GM18907 (cell line): ENCODE results near the gene SEPTIN7.
A peak's percentile ranks its signal among the peaks of the same experiment; 100 is the strongest.

ENCODE experiments used
- ATAC-seq: cut with Tn5 transposase; IDR thresholded peaks from one replicate; pipeline ENCODE4 v1.9.1; 2021; ENCODE audit warnings: mild to moderate bottlenecking, moderate library complexity; ENCODE audit not compliant: unreplicated experiment

The SEPTIN7 gene

DNA sequence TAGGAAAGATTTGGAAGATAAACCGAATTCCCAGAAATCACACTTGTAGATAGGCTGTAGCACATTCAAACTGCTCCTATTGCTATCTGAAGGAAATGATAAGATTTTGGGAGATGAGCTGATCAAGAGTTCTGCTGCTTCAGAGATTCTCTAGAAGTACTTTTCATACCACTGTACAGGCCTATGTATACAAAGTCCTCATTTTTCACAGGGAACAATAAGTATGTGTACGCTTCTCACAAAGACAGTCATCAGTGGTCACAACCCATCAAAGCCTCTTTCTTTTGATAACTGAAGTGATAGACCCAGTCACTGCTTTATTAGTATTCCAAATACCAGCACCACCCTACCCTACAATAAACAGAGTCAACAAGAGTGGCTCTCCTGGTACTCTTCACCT lies 15.6 kb upstream of the SEPTIN7 start:
- no peak for ATAC-seq

DNA sequence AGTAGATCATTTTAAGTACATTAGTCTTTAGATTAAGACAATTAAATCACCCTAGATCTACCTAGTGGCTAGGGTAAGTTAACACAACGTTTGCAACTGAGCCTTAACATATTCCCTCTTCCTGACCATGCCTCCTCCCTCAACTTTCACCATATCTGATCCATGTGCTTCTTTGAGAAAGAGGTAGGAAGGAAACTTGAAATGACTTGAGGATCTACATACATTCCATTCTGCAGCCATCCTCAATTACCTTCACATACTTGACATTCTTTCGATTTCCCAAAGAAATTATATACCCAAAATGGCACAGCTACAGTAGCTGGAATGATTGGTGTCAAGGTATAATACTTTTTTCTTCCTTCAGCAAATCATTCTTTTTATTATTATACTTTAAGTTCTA lies 12.9 kb upstream of the SEPTIN7 start:
- no peak for ATAC-seq

DNA sequence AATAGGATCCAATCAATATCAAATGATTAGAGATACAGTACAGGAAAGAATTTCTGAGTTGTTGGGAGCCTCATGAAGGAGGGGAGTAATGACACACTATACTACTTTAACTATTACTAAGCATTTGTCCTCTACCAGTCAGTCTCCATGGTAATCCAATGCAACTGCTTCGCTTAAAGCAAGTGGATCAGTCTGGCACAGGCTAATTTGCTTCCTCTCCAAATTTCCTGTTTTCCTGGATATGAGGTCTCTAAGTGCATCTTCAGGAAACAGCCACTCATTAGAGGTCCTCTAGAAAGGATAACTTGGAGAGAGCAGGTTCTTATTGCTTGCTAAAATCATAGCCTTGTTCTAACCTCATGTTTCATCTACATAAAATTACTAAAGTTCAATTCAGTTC lies 8.4 kb upstream of the SEPTIN7 start:
- ATAC-seq: no peak

DNA sequence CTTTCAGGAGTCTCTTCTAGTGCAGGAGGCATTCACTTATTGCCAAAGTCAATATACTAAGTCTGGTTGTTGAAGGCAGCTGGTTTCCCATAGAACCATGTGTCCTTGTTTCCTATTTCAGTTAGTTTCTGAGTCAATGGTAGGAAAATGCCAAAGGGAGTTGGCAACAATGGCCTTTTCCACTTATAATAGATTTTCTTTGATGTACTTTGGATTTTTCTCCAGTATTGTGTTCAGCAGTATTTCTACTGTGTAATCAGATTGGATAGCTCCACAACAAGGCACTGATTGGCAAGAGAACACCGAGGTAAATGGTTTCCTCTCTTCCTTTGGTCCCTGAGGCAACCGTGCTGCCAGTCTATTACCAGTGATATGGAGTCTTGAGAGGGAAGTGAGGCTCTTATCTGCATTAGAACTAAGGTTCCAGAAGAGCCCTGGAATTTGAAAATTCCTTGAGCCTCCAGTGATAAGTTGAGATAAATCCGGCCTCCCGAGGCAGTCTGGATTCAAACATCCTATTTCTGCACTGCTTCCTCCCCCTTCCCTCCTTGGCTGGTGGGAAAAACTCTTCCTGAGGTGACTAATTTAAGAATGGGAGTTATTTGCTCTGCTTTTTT lies 7.9 kb upstream of the SEPTIN7 start:
- no peak for ATAC-seq

DNA sequence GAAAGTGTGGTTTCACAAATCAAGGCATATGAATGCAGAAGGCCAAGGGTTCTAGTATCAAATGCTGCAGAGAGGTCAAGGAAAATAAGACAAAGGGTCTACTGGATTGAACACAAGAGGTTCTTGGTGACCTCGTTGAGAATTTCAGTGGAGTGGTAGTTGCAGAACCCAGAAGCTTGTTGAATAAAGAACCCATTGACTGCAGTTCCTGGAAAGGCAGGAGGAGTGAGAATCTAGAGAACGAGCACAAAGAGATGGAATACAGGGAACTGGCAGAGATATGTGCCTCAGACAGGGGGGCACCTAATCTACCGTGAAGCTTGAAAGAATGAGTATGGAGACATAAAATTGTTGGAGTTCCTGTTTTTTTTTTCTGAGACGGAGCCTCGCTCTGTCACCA lies 3.5 kb upstream of the SEPTIN7 start:
- ATAC-seq: no peak

DNA sequence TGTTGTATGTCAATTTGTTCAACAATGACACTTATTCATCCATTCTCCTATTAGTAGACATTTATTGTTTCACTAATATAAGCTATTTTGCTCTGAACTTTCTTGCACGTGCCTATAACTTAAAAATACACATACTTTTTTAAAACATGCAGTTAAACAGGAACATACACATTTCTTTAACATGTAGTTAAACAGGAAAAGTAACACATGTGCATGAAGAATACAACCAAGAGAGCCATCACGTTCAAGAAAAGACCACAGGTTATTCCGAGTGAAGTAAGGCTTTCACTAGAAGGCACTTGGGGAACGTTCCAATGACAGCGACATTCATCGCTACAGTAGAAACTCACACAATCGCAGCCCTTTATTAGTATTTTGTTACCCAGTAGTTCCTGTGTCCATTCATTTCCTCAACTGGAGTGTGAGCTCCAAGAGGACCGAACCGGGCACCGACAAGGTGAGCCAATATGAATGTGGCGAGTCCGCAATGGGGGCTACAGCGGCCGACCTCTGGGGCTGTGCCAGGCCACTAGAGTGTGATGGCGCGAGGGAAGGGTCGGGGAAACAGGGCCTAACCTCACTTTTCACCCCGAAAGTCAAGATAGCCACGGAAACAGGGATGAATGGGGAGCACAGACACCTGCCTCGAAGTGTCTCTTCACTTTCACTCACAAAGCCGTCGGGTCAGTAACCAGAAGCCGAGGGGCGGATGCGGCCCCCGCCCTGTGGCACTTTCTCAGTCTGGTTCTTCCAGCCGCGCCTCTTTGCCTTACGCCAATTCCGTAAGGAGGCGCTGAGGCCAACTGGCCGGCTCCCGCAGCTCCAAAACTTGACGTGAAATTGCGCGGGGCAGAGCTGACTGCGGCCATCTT lies 775 bp upstream of the SEPTIN7 start:
- ATAC-seq: peak; percentile 61

DNA sequence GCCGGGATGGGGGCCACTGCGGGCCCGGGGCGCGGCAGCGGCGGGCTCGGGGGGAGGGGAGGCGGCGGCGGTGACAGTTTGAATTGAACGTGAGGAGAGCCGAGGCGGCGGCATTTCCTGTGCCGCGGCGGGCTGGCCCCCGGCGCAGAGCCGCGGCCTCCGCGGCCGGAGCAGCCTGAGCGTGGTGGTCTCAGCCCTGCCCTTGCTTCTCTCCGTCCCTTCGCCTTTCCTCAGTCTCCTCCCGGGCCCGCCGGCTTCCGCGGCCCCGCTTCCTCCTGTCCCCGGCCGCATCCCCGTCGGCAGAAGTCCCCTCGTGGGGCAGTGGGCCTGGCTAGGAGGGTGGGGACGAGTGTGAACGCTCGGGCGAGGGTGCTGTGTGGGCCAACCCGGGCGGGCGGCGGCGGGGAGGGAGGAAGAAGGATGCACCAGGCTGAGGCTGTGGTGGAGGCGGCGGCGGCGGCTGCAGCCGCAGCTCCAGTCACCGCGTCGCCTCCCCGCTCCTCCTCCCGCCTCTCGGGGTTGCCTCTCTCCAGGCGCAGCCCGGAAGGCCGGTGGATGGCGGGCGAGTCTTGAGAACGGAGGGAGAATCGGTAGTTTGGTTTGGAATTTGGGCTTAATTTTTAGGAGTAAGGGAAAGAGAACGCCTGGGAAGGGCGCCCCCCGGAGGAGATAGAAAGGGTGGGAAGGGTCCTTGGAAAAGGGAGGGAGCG lies 690 bp downstream of the SEPTIN7 start:
- ATAC-seq: peak; percentile 47

DNA sequence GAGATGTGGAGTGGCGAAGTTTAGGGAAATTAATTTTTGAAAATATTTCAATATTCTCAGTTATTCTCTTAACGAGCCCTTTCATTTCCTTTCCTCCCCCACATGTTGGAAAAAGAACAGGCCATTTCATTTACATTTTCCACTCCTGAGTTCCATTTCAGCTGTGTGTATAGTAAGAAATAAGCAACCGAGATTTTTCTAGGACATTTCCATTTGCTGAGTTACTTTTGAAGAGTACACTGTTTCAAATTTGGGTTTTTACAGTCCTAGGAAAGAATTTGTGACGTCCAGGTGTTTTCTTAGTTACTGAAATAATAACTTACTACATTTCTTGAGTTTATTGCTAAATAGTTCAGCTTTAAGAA lies 1.2 kb downstream of the SEPTIN7 start:
- no peak for ATAC-seq

DNA sequence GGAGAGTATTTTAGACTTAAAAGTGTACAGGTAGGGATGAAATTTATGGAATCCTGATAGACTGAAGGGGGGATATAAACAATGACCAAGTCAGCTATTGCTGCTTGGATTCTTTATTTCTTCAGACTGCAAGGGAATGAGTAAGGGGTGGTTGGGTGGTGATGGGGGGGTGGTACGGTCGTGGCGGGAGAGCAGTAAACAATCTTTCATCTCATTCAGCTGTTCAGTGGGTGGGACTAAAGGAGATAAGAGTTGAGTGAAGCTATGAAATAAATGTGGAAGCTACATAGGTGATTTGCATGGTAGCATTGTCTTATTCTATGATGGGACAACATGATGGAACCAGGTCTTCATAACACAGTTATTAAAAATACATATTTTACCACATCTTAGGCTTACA lies 1.8 kb downstream of the SEPTIN7 start:
- no peak for ATAC-seq

DNA sequence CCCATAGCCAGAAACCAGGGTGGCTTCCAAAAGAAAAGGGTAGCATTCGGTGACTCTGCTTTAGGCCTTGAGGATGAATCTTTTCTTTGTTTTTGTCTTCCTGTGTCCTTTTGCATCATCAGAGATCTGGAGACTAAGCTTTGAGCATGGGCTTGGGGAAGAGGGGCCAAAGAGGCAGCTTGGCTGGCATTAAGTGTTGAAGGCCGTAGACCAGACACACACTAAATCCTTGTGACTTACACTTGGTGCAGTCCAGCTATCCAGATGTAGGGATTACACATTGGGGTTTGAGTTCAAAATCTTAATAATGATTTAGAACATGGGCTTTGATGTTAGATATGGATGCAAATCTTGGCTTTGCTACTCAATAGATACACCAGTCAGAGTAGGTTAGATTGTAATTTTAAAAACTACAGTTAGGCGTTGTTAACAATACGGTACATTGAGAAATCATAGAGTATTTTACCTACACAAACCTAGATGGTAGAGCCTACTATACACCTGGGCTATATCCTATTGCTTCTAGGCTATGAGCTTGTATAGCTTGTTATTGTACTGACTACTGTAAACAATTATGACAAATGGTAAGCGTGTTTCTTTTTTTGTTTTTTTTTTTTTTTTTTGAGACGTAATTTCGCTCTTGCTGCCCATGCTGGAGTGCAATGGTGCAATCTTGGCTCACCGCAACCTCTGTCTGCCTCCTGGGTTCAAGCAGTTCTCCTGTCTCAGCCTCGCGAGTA lies 3.5 kb downstream of the SEPTIN7 start:
- ATAC-seq: no peak

DNA sequence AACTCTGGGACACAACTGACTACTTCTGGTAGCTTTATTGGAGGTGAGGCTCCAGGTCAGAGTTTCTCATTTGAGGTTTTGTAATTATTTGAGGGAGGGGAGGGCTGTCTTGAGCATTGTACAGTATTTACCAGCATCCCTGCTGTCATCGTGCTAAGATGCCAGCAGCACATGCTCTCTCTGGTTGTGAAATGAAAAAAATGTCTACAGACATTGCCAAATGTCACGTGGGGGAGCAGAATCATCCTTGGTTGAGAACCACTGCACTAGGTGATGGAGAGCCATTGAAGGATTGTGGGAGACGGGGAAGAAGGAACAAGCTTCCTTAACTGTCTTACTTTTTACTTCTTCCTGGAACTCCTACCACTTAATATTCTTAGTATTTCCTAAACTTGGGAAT lies 5.0 kb downstream of the SEPTIN7 start:
- ATAC-seq: no peak

DNA sequence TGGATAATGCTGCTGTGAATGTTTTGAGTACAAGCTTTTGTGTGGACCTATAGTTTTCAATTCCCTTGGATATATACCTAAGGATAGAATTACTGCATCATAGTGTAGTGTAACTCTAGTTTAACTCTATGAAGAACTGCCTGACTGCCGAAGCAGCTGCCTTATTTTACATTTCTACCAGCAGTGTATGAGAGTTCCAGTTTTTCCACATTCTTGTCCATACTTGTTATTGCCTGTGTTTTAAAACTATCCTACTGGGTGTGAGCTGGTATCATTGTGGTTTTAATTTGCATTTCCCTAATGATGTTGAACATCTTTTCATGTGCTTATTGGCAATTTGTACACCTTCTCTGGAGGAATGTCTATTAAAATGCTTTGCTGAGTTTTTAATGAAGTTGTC lies 15.7 kb downstream of the SEPTIN7 start:
- no peak for ATAC-seq

DNA sequence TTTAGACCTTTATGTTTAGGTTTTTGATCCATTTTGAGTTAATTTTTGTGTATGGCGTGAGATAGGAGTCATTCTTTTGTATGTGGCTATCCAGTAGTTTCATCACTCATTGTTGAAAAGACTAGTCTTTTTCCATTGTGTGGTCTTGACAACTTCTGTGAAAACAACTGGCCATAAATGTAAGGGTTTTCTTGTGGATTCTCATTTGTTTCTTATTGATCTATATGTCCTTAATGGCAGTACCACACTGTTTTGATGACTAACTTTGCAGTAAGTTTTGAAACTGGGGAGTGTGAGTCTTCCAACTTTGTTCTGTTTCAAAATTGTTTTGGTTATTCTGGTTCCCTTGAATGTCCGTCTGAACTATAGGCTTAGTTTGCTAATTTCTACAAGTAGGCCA lies 16.3 kb downstream of the SEPTIN7 start:
- ATAC-seq: no peak

DNA sequence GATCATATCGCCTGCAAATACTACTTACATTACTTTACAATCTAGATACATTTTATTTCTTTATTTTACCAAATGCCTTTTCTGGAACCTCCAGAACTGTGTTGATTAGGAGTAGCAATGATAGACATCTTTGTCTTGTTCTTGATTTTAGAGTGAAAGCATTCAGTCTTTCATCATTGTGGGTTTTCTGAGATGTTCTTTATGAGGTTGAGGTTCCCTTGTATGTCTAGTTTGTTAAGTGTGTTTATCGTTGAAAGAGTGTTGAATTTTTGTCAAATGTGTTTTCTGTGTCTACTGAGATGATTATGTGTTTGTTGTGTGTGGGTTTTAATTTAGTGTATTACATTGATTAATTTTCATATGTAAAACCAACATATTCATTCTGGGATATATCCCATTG lies 17.1 kb downstream of the SEPTIN7 start:
- ATAC-seq: no peak

DNA sequence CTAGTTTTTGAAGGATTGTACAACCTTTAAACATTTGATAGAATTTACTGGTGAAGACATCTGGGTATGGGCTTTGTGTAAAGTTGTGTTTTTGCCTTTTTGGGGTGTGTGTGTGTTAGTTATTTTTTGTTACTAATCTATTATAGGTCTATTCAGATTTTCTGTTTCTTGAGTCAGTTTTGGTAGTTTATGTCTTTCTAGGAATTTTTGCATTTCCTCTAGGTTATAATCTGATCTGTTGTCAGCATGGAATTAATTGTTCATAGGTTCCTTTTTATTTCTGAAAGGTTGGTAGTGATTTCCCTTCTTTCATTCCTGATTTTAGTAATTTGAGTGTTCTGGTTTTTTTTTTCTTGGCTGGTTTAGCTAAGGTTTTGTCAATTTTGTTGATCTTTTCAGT lies 17.7 kb downstream of the SEPTIN7 start:
- no peak for ATAC-seq

DNA sequence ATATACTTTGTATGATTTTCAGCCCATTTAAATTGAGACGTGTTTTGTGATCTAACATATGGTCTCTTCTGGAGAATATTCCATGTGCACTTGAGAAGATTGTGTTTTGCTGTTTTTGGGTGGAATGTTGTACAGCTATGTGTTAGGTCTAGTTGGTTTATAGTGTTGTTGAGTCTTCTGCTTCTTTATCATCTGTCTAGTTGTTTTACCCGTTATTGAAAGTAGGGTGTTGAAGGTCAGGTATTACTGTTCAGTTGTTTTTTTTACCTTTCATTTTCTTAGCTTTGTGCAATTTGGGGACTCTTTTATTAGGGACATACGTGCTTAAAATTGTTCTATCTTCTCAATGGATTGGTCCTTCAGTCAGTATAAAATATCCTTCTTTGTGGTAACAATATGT lies 18.5 kb downstream of the SEPTIN7 start:
- ATAC-seq: no peak

DNA sequence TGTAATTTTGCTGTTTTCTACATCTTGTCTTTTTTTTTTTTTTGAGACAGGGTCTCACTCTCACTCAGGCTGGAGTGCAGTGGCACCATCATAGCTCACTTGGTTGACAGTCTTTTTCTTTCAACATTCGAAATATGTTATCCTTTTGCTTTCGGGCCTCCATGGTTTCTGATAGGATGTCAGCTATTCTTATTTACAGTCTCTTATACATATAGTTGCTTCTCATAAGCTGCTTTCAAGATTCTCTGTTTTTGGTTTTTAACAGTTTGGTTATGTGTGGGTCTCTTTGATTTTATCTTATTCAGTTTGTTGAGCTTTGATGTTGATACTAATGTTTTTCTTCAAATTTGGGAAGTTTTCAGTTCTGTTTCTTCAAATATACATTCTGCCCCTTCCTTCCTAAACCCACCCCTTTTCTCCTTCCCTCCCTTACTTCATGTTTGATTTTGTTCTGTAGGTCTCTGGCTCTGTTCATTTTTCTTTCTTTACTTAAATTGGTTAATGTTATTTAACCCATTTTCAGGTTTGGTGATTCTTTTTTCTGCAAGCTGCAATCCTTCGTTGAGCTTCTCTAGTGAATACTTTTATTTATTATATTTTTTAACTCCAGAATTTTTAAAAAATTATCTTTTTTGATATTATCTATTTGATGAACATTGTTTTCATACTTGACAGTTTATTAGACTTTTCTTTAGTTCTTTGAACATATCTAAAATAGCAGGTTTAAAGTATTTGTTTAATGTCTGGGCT lies 19.3 kb downstream of the SEPTIN7 start:
- no peak for ATAC-seq

DNA sequence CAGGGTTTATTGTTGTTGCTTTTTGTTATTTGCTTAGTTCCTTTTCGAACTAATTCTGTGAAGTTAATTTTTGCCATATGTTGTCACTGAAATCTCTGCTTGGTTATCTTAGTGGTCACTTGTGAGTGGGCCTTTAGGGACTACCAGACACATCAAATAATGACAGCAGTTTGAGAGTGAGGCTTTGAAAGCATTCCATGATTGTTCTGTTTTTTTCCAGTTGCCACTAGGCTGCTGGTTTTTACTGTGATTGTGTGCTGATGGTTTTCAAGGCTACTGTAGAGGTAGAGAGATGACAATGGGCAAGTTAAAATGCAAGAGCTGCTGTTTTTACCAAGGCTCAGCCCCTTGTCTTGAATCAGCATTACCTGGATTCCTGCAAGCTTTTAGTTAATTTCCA lies 20.0 kb downstream of the SEPTIN7 start:
- ATAC-seq: no peak

DNA sequence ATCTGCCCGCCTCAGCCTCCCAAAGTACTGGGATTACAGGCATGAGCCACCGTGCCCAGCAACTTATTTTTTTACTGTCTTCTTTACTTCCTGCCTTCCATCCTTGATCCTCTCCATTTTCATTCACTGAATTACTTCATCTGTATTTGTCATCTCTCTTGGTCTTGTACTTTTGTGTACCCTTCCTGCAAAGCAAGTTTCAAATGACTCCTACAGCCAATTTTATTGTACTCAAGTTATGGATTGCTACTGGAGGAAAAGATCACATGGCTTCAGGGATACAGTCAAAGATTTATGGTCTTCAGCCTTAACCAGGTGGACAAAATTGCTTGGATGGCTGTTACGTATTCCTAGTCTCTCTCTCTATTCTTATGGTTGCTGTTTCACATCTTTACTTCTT lies 22.6 kb downstream of the SEPTIN7 start:
- ATAC-seq: no peak

DNA sequence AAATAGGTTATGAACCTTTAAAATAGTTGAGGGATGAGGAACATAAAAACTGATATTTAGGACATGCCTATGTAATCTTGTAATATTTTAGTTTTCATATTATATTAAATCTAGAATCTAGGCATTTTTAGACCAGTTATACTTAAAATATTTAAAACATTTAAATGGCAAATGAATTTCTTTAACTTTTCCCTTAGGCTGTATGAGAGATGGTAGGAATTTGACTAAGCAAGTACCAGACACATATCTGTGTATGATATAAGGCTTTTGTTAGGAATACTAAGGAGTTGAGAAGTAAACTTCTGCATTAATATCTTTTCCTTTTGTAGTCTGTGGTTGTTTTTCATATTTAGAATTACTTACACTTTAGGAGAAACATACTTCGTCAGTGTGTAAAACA lies 25.1 kb downstream of the SEPTIN7 start:
- no peak for ATAC-seq

DNA sequence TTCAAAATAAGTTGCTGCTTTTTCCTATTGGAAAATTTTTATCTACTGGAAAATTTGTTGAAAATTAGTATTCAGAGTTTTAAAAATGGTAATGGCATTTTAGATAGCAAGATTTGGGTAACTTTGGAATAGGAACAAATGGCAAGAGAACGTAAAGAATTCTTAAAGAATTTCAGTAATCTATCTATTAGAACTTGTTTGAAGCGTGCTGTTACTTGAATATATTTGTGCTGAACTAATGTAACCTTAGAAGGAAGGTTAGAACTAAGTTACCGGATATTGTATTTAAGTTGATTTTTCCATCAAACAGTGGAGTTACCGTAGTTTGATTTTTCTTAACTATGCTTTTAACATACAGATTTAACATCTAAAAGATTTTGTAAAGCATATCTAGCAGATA lies 25.9 kb downstream of the SEPTIN7 start:
- no peak for ATAC-seq
